Left hindlimb (tissue), 1 donor: ENCODE measurements around the gene CEP120.
"Not testable (repeated sequence)": the region's sequence is repeated elsewhere in the genome, so short reads cannot be mapped to it uniquely, and the experiment has no call there.

ENCODE experiments used
- DNase-seq: peaks from one replicate; pipeline ENCODE4 v3.0.0-alpha.2; 2018

Gene CEP120

DNA sequence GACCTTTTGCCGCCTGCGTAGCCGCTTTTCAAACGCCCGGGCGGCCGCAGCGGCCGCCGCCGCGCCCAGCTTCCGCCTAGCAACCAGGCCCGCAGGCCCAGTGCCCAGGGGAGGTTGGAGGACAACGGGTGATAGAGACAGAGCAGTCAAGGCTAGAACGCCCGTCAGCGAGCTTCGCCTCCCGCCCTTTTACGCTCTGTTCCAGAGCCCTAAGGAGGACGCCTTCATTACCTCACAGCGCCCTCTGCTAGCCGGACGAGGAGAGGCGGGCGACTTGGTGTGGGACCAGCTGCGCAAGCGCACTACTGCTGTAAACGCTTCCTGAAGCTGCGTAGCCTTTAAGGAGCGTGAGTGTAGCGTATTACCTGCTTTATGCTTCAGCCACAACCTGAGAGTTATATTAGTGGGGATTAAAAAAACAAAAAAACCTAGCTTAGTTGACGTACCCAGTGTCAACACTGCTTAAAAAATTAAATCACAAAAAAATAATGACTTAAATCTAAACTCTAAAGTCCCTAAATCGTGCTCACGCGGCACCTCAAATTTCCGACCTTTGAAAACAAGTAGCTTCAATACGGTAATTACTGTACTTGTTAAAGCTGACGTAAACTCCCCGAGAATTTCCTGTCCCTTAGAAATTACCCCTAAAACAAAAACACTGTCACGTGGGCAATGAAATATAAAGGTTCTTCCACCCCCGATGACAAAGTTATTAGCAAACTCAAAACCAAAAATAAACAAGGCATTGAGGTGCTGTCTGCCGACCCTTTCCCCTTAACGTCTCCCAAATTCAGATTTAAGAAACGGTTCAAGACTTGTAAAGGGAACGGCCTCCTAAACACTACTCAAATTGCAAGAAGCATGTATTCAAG, at the start of gene CEP120:
CEP120 (minus strand) TSS at position 126 of the 872 bp plus-strand sequence. CDS start 405 bp downstream, outside the sequence.
- DNase-seq: peak; percentile 99

DNA sequence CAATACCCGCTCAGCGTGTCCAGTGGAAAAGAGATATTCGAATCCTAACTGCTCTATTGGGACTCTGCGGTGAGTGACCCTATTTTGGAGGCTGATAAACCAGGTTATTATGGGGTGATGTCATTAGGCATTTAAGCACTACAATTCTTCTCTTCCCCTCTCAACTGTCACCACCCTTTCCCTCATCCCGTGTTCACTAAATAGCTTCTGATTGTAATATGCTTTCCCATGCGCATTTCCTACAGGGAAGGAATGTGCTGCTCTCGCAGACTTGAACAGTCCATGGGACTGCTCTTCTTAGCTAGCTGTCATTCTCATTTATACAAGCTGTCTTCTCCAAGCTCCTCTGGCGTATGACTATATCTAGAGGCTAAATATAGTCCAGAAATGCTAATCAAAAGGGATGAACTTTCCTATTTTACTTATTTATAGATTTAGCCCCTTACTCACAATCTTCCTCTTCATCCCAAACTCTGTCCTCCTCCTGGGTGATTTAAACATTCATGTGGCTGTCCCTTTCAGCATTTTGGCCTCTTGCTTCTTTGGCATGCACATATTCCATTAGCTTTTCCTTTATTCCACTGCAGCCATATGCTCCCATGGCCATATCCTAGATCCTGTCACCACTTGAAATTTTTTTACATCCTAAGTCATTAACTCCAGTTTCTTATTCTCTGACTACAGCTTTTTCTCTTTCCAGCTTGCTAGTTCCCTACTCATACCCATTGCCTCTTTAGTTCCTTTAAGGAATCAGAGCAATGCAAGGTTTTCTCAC, 49.1 kb upstream of the CEP120 start:
- DNase-seq: no peak

DNA sequence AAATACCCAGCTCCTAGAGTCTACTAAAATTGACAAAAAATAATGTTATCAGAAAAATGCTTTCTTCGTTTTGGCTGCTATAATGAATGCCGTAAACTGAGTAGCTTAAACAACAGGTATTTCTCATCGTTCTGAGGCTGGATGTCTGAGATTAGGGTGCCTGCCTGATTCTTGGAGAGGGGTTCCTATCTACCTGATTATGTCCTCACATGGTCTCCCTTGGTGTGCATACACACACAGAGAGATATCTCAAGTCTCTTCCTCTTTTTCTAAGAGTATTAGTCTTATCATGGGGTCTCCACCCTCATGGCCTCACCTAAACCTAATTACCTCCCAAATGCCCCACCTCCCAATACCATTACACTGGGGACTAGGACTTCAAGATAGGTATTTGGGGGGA, 48.2 kb upstream of the CEP120 start:
- DNase-seq: no peak

DNA sequence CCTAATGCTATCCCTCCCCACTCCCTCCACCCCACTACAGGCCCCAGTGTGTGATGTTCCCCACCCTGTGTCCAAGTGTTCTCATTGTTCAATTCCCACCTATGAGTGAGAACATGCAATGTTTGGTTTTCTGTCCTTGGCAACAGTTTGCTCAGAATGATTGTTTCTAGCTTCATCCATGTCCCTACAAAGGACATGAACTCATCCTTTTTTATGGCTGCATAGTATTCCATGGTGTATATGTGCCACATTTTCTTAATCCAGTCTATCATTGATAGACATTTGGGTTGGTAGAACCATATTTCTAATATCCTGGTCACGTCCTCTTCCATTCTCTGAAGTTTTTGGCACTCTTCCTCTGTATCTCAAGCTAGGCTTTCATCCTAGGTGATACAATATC, 43.6 kb upstream of the CEP120 start:
- DNase-seq: not testable (repeated sequence)

DNA sequence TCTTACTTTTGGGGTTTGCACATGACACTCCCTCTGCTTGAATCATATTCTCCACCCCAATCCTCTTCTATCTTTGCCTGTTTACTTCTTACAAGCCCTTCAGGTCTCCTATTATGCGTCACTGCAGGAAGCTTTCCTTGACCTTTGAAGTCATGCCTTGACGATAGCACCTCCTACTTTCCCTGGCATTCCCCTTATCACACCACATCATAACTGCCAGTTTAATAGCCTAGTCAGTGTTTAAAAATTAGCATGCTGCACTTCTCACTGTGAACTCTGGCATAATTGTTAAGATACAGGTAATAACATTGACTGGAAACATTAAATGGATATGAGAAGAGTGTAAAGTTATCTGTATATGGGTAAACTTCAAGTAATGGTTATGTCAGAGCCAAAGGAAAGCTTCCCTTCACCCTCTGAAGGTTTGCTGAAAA, 37.1 kb upstream of the CEP120 start:
- no peak for DNase-seq

DNA sequence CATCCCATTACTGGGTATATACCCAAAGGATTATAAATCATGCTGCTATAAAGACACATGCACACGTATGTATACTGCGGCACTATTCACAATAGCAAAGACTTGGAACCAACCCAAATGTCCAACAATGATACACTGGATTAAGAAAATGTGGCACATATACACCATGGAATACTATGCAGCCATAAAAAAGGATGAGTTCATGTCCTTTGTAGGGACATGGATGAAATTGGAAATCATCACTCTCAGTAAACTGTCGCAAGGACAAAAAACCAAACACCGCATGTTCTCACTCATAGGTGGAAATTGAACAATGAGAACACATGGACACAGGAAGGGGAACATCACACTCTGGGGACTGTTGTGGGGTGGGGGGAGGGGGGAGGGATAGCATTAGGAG, 35.8 kb upstream of the CEP120 start:
- DNase-seq: not testable (repeated sequence)

DNA sequence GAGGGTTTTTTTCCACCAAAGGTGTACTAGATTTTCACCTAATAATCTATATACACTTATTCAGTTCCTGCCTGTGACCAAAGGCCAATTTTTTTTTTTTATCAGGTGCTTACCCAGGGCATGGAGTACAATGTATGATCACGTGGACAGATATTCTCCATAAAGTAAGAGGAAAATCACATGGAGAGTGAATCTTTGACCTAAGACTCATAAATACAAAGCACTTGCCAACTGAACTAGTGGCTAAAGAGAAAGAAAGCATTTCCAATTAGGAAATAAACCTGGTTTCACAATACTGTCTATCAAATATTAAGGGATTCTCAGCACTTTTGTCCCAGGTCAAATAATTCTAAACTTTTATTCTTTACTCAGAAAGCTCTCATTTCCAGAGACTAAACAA, 33.0 kb upstream of the CEP120 start:
- DNase-seq: no peak

DNA sequence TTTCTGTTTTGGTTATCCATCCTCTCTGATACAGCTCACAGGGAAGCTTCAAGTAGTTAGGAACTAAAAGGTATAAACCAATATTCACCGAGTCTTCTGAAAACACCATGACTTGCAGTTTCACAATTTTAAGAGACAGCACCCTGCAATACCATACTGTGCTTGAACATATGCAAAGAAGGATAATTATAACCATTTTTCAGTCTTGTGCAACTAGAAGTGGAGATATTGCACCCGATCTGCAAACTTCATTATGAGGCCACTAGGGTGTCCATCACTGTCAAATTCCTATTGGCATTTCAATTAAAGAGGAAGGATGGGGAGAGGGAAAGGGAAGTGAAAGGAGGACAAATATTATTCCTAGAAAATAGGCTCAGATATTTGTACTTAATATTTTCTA, 32.4 kb upstream of the CEP120 start:
- DNase-seq: no peak

DNA sequence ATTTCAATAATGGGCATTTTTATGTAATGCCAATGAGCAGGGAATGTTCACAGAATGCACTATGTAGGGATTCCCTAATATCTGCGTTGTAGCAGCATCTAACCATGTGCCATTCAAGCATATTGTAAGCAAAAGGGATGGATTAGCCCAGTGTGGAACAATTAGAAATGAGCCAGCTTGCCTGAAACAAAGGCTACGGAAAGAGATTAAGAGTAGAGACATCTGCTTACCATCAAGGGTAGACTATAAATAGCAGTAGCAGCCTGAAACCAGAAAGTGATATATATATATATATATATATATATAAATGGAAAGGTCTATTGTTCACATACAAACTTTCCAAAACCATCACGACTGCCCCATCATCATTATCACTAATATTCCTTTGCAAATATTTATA, 31.9 kb upstream of the CEP120 start:
- no peak for DNase-seq

DNA sequence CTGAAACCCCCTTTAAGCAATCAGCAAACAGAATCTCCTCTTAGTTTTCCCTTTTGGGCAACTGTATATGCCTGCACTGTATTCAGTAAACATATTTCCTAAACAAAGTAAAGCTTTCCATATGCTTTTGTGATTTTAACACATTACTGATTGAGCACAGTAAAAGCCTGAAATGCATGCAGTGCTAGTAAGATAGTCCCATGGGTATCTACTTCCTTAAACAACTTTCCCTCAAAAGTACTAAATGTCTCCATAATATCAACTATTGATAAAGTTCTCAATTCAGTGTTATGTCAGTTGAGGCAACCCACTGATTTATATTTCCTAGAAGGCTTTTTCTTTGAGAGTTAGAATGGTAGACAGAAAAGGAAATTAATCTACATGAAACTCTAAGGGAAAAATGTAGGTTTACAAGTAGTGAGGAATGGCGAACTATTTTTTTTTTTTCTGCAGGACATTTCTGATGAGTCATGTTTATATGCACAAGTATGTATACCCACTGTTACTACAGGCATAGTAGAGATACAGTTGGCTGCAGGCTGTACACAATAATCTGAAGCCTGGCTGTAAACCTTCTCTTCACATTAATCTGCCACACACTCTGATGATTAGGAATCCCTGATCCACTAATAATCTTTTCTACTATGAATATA, 31.2 kb upstream of the CEP120 start:
- no peak for DNase-seq

DNA sequence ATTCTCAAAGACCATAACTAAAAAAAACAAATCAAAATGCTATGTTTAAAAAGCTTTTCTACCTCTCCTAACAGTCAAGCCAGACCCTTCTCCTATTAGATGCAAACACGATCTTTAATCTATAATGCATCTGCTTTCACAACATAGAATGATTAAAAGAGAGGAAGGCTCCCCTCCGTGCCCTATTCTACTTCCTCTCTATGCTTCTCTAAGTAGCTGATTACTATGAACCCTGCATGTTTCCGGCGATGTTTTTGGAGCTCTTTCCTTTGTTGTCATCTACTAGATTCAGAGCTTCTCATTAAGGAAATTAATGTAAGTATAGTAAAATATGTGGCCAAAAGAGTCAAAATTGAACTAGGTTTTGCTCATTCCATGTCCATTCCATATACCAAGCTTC, 29.2 kb upstream of the CEP120 start:
- DNase-seq: no peak

DNA sequence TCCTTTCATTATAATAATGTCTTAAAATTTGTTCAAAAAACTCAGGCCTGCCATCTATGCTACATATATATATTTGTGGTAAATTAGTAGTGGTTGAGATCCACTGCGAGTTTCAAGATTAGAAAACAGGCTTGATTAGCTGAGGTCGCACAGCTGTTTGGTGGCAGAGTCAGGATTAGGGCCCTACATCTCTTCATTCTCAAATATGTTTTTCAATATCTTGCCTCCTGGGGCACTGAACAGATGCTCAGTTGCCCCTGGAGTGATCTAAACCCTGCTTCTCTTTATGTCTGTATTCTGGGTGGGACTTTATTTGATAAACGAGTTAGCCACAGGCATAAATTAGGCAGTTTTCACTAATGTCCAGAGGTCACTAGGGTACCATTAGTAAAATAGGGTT, 27.8 kb upstream of the CEP120 start:
- DNase-seq: no peak

DNA sequence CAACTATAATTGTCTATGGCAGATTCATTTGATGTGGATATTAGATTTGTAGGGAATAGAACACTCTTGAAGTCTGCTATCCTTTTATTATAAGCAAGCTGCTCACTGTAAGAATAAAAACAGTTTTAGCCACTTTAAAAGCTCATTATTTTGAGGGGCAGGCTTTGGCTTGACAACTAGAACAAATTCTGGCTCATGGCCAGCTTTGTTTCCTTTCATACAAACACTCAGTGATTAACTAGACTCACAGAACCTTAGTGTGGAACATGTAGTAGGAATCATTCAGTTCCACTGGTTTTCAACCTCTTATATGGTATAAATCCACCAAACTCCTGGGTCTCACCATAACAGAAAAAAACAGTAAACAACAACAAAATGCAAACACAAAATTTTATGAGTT, 27.4 kb upstream of the CEP120 start:
- no peak for DNase-seq

DNA sequence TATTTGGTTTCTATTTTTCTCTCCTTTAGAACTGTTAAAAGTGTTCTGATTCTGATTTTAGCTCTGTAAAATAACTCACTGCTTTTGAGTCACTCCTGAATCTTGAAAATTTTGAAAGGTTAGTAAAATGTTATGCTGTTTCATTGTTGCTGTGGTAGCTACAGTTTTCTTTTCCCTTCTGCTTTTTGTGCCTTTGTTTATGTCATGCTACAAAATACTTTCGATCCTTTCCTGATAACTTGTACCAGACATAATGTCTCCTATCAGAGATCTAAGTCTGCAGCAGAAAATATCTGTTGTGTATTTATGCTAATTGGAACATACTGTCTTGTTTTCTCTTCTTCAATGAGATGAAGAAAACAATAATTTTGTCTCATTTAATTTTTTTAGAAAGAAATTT, 26.9 kb upstream of the CEP120 start:
- no peak for DNase-seq

DNA sequence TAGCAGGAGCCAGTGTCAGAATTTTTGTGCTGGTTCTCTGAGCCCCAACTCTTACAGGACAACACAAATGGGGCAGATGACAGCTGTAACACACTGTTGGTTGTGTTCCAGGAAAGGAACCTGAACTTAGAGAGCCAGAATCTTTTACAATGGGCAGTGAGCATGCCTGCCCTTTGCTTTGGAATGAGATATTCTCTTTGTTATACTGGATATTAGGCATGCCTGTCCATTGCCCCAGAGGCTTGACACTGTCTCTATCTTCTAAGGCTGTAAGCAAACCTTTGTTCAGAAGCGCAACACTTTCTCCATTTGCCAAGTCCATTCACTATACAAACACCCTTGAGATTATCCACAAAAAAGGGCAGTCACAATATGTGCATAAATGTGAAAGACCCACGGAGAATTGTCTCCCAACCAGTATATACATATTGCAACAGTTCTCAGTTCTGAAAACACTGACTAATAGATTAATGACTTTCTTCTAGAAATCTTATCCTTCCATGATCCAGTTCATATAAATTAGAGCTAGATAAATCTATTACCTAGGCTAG, 26.3 kb upstream of the CEP120 start:
- no peak for DNase-seq

DNA sequence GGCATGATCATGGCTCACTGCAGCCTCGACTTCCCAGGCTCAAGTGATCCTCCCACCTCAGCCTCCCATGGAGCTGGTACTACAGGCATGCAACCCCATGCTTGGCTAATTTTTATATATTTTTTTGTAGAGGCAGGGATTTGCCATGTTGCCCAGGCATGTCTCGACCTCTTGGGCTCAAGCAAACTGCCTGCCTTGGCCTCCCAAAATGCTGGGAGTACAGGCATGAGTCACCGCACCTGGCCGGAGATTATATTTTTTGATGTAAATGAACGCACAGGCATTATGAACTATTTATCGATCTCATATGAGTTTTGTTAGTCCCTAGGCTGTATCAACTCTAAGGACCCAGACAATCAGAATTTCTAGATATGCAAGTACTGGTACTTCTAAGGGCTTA, 25.5 kb upstream of the CEP120 start:
- DNase-seq: no peak

DNA sequence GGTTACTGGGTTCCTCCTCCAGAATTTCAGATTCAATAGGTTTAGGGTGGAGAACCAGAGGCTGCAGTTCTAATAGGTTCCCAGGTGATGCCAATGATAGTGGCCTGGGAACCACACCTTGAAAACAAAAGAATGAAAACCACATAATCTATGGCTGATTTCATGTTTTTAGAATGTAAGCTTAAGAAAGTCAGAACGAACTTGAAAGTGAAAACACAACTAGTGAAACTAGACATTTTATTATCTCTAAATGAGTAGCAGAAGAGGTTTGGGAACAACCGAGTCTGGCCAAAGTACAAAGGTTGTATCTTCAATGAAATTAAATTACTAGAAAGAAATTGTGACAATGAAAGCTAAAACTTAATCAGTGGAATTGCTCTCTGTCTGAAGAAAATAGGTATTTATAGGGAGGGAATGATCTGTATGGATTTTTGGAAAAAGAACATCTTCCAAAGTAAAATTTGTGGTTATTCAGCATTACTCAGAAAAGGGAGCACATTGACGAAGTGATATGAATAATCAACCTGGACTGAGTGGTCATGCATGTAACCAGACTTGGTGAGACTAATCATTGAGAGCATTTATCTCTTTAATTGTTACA, 24.9 kb upstream of the CEP120 start:
- DNase-seq: no peak

DNA sequence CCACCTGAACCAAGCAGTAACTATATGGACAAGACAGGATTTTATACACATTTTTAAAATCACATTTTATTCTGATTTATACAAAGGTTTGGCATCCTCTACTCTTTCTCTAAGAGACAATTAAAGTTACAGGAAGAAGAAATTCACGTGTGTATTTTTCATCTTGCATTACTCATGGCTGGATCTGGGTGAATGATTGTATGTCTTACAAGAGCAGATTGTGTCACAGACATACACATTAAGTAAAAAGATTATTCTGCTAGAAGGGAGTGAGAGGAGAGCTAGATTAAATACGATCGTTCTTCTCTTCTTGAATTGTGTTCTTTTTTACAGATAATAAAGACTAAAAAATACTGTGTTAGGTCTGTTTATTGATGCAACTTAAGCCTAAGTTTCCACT, 20.8 kb upstream of the CEP120 start:
- DNase-seq: no peak

DNA sequence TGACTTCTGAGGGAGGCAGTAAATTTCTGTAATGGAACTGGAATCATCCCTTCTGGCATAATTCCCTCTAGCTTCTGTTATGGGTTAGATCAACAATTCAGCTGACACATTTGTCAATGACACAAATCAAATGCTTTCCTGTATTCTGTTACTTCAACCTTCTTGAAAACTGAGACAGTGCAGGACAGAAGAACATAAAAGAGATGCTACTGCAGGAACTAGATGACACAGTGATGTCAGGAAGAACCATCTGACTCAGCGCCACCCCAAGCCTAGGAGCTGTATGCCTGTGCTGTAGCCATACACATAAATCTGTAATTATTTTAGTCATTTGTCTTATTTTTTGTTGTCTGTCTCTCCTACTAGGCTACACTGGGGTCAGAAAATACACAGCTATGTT, 18.2 kb upstream of the CEP120 start:
- no peak for DNase-seq

DNA sequence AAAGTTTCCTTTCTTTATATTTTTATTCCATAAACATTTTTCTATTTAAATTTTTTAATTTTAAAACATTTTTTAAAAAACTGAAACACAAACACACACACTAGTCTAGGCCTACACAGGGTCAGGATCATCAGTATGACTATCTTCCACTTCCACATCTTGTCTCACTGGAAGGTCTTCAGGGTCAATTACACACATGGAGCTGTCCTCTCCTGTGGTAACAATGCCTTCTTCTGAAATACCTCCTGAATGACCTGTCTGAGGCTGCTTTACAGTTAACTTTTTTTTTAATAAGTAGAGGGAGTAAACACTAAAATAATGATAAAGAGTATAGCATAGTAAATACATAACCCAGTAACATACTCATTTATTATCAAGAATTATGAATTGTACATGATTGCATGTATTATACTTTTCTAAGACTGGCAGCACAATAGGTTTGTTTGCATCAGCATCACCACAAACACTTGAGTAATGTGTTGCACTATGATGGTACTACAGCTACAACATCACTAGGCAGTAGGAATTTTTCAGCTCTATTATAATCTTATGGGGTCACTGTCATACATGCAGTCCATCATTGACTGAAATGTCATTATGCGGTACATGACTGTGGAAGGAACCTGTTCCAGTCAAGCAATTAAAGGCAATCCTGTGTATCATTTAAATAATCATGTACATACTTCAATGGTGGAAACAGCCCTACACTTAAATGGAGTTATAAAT, 17.4 kb upstream of the CEP120 start:
- DNase-seq: no peak

DNA sequence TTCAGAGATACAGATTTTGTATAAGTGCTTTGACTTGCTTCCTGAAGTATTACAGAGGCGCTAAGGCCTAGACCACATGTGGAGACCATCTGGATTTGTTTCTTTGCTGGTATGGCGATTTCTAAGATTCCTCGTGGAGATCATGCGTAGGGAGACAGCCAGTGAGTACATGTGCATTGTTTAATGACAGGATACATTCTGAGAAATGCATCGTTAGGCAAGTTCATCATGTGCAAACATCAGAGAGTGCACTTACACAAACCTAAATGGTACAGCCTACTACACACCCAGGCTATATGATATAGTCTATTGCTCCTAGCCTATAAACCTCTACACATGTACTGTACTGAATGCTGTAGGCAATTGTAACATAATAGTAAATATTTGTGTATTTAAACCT, 16.5 kb upstream of the CEP120 start:
- no peak for DNase-seq

DNA sequence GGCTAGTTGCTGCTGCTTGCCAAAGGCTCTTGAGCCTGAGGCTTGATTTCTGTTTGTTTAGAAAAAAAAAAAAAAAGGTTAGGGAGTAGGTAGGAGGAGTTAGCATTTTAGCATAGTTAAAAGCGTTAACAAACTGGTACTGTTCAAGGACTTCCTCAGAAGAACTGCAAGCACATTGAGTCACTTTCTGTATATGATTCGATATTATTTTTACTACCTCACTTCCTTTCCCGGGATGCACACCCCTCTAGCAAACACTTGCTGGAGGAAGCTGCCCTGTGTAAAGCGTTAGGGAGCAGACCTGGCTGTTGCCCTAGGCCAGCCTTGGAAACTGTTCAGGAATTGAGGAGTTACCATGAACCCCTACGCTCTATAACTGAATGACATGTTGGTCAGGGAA, 15.7 kb upstream of the CEP120 start:
- DNase-seq: no peak
